ENCODE results near the gene NRIP1. TPM values are rescaled to one million over a fixed set of nuclear protein-coding genes. Genes with fewer than 3 reads are reported as not detected.

The NRIP1 gene
- total and polyA plus RNA-seq, 11 donors, result 2.9 to 32.0 (median 17.6) TPM

- Histone ChIP-seq H3K27ac (no peak overlapping the region), H3K27me3 (no peaks in the 10 kb centered on the region), H3K9me3 (no peaks in the 10 kb centered on the region), H3K36me3 (peaks cover 0 to 6% (median 0%) of the 10 kb centered on the region in 9 donors), H3K4me1 (peaks cover 0 to 4% (median 0%) of the 10 kb centered on the region in 12 donors), H3K4me3 (no peak overlapping the region)
- intact Hi-C loops (cut with DNase I), result no loop called here
- no peak for ATAC-seq
- 41 to 79% (median 61%) methylated on average over 3 of the region's 3 CpGs for WGBS, 4 donors
- no peak for DNase-seq
- TF ChIP-seq CTCF (IDR thresholded peaks at IDR 0.05) (no peak), POLR2A (IDR thresholded peaks at IDR 0.05) (no peak)
Observed at GRCh38 chr21:14959343-14959742, 105.5 kb downstream of the NRIP1 start.

- WGBS, 4 donors, result 77 to 91% (median 88%) methylated on average over 1 of the region's 1 CpG
Observed at GRCh38 chr21:14957836-14958235, 107.0 kb downstream of the NRIP1 start.

GRCh38 chr21:14956807-14957206 is 108.0 kb downstream of the NRIP1 start:
- H3K27ac ChIP-seq, result no peak overlapping the region
- DNase-seq, result no peak
- no peak for ATAC-seq
- no peaks in the 10 kb centered on the region for H3K36me3 ChIP-seq
- intact Hi-C loops (cut with DNase I), result no loop called here
- H3K9me3 ChIP-seq, result no peaks in the 10 kb centered on the region
- no peaks in the 10 kb centered on the region for H3K27me3 ChIP-seq
- WGBS, 4 donors, result 45 to 65% (median 49%) methylated on average over 4 of the region's 4 CpGs
- TF ChIP-seq POLR2A (IDR thresholded peaks at IDR 0.05) (no peak), CTCF (IDR thresholded peaks at IDR 0.05) (no peak)
- peaks cover 0 to 4% (median 0%) of the 10 kb centered on the region in 12 donors for H3K4me1 ChIP-seq
- no peak overlapping the region for H3K4me3 ChIP-seq

More at GRCh38 chr21:14957836-14958235, 107.0 kb downstream of the NRIP1 start:
- peaks cover 0 to 4% (median 0%) of the 10 kb centered on the region in 12 donors for H3K4me1 ChIP-seq
- TF ChIP-seq POLR2A (IDR thresholded peaks at IDR 0.05) (no peak), CTCF (IDR thresholded peaks at IDR 0.05) (no peak)
- DNase-seq (no peak), ATAC-seq (no peak)
- no peaks in the 10 kb centered on the region for H3K27me3 ChIP-seq
- no peak overlapping the region for H3K4me3 ChIP-seq
- no peaks in the 10 kb centered on the region for H3K36me3 ChIP-seq
- intact Hi-C loops (cut with DNase I), result no loop called here
- H3K27ac ChIP-seq, result no peak overlapping the region
- no peaks in the 10 kb centered on the region for H3K9me3 ChIP-seq

- no peak for ATAC-seq
- intact Hi-C loops (cut with DNase I), result no loop called here
Observed at GRCh38 chr21:14955936-14956520, 108.8 kb downstream of the NRIP1 start.

More at GRCh38 chr21:14955936-14956520, 108.8 kb downstream of the NRIP1 start:
- Histone ChIP-seq H3K9me3 (no peaks in the 10 kb centered on the region), H3K4me3 (no peak overlapping the region), H3K36me3 (no peaks in the 10 kb centered on the region), H3K27me3 (no peaks in the 10 kb centered on the region), H3K4me1 (peaks cover 0 to 4% (median 0%) of the 10 kb centered on the region in 12 donors), H3K27ac (no peak overlapping the region)
- WGBS, 4 donors, result 78 to 84% (median 81%) methylated on average over 6 of the region's 6 CpGs
- TF ChIP-seq CTCF (IDR thresholded peaks at IDR 0.05) (no peak), POLR2A (IDR thresholded peaks at IDR 0.05) (no peak)
- no peak for DNase-seq
